SK-N-SH (cell line): ENCODE data around the gene C1orf232. TPM values are rescaled to one million over a fixed set of nuclear protein-coding genes. Genes with fewer than 3 reads are reported as not detected.

Experiments
- CTCF ChIA-PET: fragments of 300-600, 350-600 bp; formaldehyde crosslinking; extraction: SDS; loops from one replicate; lab custom pipeline; 2021; lab: Yijun Ruan, JAX
- POLR2A ChIA-PET: fragments of 350-600 bp; sonication (Branson Sonifier 250); formaldehyde crosslinking; extraction: SDS; loops from one replicate; lab custom pipeline; 2020; ENCODE audit warnings: antibody characterized with exemption, inconsistent platforms; lab: Yijun Ruan, JAX
- DNase-seq: peaks from one replicate; pipeline ENCODE4 v3.0.0; 2012
- H2AFZ ChIP-seq: fragments of 200-600 bp; sonication (generic); 2 replicates; pipeline ENCODE4 v1.8.1; 2016; ENCODE audit warnings: antibody characterized with exemption, mild to moderate bottlenecking, low read depth
- H3F3A ChIP-seq: fragments of 200-600 bp; sonication (generic); replicated peaks from 2 replicates; pipeline ENCODE3; 2016; ENCODE audit warnings: antibody characterized with exemption, mild to moderate bottlenecking; ENCODE audit not compliant: insufficient read depth
- H3K27ac ChIP-seq, 2 experiments: fragments of 200-500 bp in 1 of 2; fragments of 200-600 bp in 1 of 2; sonication (Bioruptor generic) in 1 of 2; sonication (generic), shearing (Covaris generic) in 1 of 2; 2 replicates each; pipeline versions ENCODE4 v1.5.1 to v1.6.1; 2014 to 2016; ENCODE audit warnings: low read depth in 2 of 2, inconsistent platforms in 1 of 2, low read length in 1 of 2, mild to moderate bottlenecking in 1 of 2, mixed read lengths in 1 of 2
- H3K27me3 ChIP-seq: fragments of 200-600 bp; sonication (generic), shearing (Covaris generic); 2 replicates; pipeline ENCODE4 v1.6.1; 2016; ENCODE audit warnings: mixed run types; ENCODE audit not compliant: insufficient read depth
- H3K36me3 ChIP-seq, 2 experiments: fragments of 200-500 bp in 1 of 2; fragments of 200-600 bp in 1 of 2; sonication (Bioruptor generic) in 1 of 2; sonication (generic) in 1 of 2; replicated peaks in 1 of 2; 2 replicates each; pipeline versions ENCODE3 to v1.5.1; 2014 to 2016; ENCODE audit warnings: low read length in 1 of 2, mild to moderate bottlenecking in 1 of 2; ENCODE audit not compliant: insufficient read depth in 2 of 2, control insufficient read depth in 1 of 2
- H3K4me1 ChIP-seq, 2 experiments: fragments of 200-500 bp in 1 of 2; fragments of 200-600 bp in 1 of 2; sonication (Bioruptor generic) in 1 of 2; sonication (generic), shearing (Covaris generic) in 1 of 2; 2 replicates each; pipeline versions ENCODE4 v1.5.1 to v1.6.1; 2014 to 2016; ENCODE audit warnings: low read depth in 1 of 2, low read length in 1 of 2, mixed run types in 1 of 2; ENCODE audit not compliant: insufficient read depth in 2 of 2, control insufficient read depth in 1 of 2
- H3K4me2 ChIP-seq: fragments of 200-600 bp; sonication (generic), shearing (Covaris generic); 2 replicates; pipeline ENCODE4 v1.6.1; 2017; ENCODE audit warnings: mixed run types
- H3K4me3 ChIP-seq, 2 experiments: fragments of 200-500 bp in 1 of 2; fragments of 200-600 bp in 1 of 2; sonication (Bioruptor generic) in 1 of 2; sonication (generic), shearing (Covaris generic) in 1 of 2; 2 replicates each; pipeline versions ENCODE4 v1.5.1 to v1.8.1; 2014 to 2016; ENCODE audit warnings: low read depth in 2 of 2, inconsistent platforms in 1 of 2, low read length in 1 of 2, mild to moderate bottlenecking in 1 of 2, mixed read lengths in 1 of 2, moderate library complexity in 1 of 2
- H3K79me2 ChIP-seq: fragments of 200-600 bp; sonication (generic); 2 replicates; pipeline ENCODE4 v1.8.1; 2017; ENCODE audit warnings: mild to moderate bottlenecking; ENCODE audit not compliant: insufficient read depth
- H3K9ac ChIP-seq: fragments of 200-600 bp; sonication (generic); 2 replicates; pipeline ENCODE4 v1.6.1; 2017; ENCODE audit warnings: mixed run types
- H3K9me2 ChIP-seq: fragments of 200-600 bp; sonication (generic); 2 replicates; pipeline ENCODE4 v1.6.1; 2017; ENCODE audit warnings: mixed run types
- H3K9me3 ChIP-seq: fragments of 200-600 bp; sonication (generic); 2 replicates; pipeline ENCODE4 v1.6.1; 2017; ENCODE audit warnings: mixed run types, mild to moderate bottlenecking, moderate library complexity
- H4K20me1 ChIP-seq: fragments of 200-600 bp; sonication (generic); 2 replicates; pipeline ENCODE4 v1.6.1; 2017; ENCODE audit warnings: mild to moderate bottlenecking, mixed run types; ENCODE audit not compliant: insufficient read depth
- CHD2 ChIP-seq: fragments of 150-350 bp; IDR thresholded peaks from 2 replicates; pipeline ENCODE4 v1.6.1; 2018; ENCODE audit warnings: low read length; ENCODE audit not compliant: partially characterized antibody
- EZH2phosphoT487 ChIP-seq: fragments of 200-600 bp; sonication (generic); IDR thresholded peaks from 2 replicates; pipeline ENCODE4 v1.6.1; 2017; ENCODE audit warnings: low read depth, mixed run types, mild to moderate bottlenecking, antibody characterized with exemption, moderate library complexity, borderline replicate concordance
- FOXJ3 ChIP-seq: sonication (generic); formaldehyde crosslinking; IDR thresholded peaks from 2 replicates; pipeline ENCODE4 v1.5.1; 2020; ENCODE audit warnings: mild to moderate bottlenecking, missing genetic modification reagents
- FOXM1 ChIP-seq: IDR thresholded peaks from 2 replicates; pipeline ENCODE4 v1.4.0; 2012; ENCODE audit warnings: low read depth, mild to moderate bottlenecking
- JUND ChIP-seq: IDR thresholded peaks from 2 replicates; pipeline ENCODE4 v1.4.0; 2012
- NRF1 ChIP-seq: IDR thresholded peaks from 2 replicates; pipeline ENCODE4 v1.6.1; 2012; ENCODE audit warnings: low read depth, mild to moderate bottlenecking, low read length
- PBX3 ChIP-seq: IDR thresholded peaks from 2 replicates; pipeline ENCODE4; 2012
- POLR2AphosphoS5 ChIP-seq: IDR thresholded peaks from 2 replicates; pipeline ENCODE4 v1.6.1; 2012; ENCODE audit warnings: low read depth, low read length
- RAD21 ChIP-seq: IDR thresholded peaks from 2 replicates; pipeline ENCODE4 v1.6.1; 2012; ENCODE audit warnings: mild to moderate bottlenecking, low read length
- RCOR1 ChIP-seq: fragments of 150-350 bp; IDR thresholded peaks from 2 replicates; pipeline ENCODE4 v1.6.1; 2017; ENCODE audit warnings: antibody characterized with exemption, low read length
- RFX5 ChIP-seq: IDR thresholded peaks from 2 replicates; pipeline ENCODE4 v1.6.1; 2012; ENCODE audit warnings: mild to moderate bottlenecking, improper control_type of control experiment, low read length
- SIN3A ChIP-seq: IDR thresholded peaks from 2 replicates; pipeline ENCODE4 v1.6.1; 2012; ENCODE audit warnings: low read depth, mild to moderate bottlenecking, low read length, moderate library complexity, borderline replicate concordance
- SMC3 ChIP-seq: IDR thresholded peaks from 2 replicates; pipeline ENCODE4 v1.6.1; 2012; ENCODE audit warnings: low read depth, low read length, improper control_type of control experiment
- WGBS: methylation state at CpG from one replicate; pipeline ENCODE4 v1.1.6; 2017; ENCODE audit warnings: low lambda C conversion rate; 5-methylcytosine and 5-hydroxymethylcytosine counted together
- polyA plus RNA-seq, 3 experiments: library from polyadenylated mRNA; depleted of rRNA; stranded (reverse); fragments of >200 nt; gene quantifications; 2 replicates each; pipeline ENCODE4 v1.2.3, GENCODE V29; 2012
- TF ChIP-seq, protein P1 (sequence below): IDR thresholded peaks from 2 replicates; pipeline ENCODE4 v1.4.0; 2012; ENCODE audit warnings: low read depth, borderline replicate concordance
- TF ChIP-seq, protein P2 (sequence below): fragments of 150-350 bp; IDR thresholded peaks from 2 replicates; pipeline ENCODE4 v1.6.1; 2016; ENCODE audit warnings: mild to moderate bottlenecking, low read depth, low read length

Gene C1orf232
- polyA plus RNA-seq, 1 of the 3 experiments (the other 2 are of a cell fraction), result not detected

- Histone ChIP-seq H3K79me2 (no peaks in the 10 kb centered on the region), H3K9me2 (no peaks in the 10 kb centered on the region), H3K36me3 (no peaks in the 10 kb centered on the region), H3K4me2 (peak overlapping the region; percentile 33; the same call in 1 of the 2 replicates), H3K27ac (no peak overlapping the region), H3K4me3 (peak overlapping the region in 1 of 2 experiments; percentile 7; a peak in 1 of 4 replicates), H3K9ac (no peak overlapping the region), H3F3A (no peaks in the 10 kb centered on the region), H2AFZ (no peak overlapping the region), H3K27me3 (no peaks in the 10 kb centered on the region), H3K9me3 (no peaks in the 10 kb centered on the region), H4K20me1 (no peaks in the 10 kb centered on the region), H3K4me1 (peaks cover 2 to 24% of the 10 kb centered on the region in 2 experiments; a peak in 1 of 4 replicates)
- ChIA-PET CTCF (interaction anchor here (1.1 to 13.7 kb wide), 8 partner anchors 8 to 160 kb away, joined by 3 to 131 read pairs (median 8); partner anchors contain the start of genes CEP85 and ZNF593), POLR2A (interaction anchor here (1.5 kb wide), 1 partner anchor 50 kb away, joined by 3 read pairs; the partner anchor contains the start of gene PDIK1L)
- 21% methylated on average over 15 of the region's 98 CpGs for WGBS
- TF ChIP-seq EZH2phosphoT487, result no peak
- TF ChIP-seq, protein P1, sequence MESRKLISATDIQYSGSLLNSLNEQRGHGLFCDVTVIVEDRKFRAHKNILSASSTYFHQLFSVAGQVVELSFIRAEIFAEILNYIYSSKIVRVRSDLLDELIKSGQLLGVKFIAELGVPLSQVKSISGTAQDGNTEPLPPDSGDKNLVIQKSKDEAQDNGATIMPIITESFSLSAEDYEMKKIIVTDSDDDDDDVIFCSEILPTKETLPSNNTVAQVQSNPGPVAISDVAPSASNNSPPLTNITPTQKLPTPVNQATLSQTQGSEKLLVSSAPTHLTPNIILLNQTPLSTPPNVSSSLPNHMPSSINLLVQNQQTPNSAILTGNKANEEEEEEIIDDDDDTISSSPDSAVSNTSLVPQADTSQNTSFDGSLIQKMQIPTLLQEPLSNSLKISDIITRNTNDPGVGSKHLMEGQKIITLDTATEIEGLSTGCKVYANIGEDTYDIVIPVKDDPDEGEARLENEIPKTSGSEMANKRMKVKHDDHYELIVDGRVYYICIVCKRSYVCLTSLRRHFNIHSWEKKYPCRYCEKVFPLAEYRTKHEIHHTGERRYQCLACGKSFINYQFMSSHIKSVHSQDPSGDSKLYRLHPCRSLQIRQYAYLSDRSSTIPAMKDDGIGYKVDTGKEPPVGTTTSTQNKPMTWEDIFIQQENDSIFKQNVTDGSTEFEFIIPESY, result no peak
- peak; percentile 89 for DNase-seq
Measured at GRCh38 chr1:26161415-26162219, 7.1 kb downstream of the C1orf232 start.

DNA sequence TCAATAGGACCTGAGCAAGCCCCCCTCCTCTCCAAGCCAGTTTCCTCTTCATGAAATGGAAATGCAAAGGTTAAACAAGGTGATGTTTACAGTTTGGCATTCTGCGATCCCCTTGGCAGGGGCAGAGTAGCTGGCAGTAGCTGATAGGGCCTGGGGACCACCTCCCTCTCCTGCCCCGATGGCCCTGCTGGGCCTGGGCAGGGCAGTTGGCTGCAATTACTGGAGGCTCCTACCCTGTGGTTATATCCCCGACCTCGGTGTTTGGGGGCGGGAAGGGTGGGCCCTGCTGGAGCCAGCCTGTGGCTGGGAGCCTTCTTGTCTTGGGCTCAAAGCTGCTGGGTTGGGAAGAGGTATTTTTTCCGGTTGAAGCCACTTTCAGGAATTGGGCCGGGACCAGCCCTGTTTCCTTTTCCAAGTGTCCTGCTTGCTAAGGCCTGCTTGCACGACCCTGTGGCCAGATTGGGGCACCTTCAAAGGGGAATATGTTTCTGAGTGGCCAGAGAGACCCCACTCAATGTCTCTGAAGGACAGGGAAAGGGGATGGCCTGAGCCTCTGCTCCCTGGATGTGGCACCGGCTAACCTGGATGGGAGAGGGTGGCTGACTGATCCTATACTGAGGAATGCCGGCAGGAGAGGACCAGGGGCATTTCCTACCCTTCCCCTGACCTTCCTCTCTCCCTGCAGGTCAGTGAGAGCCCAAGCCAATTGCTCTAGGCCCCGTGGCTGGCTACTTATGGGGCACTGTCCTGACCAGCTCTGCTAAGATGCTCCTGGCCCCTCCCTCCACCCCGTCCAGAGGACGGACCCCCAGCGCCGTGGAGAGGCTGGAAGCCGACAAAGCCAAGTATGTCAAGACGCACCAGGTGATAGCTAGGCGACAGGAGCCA, 8.0 kb downstream of the C1orf232 start:
- Histone ChIP-seq H3F3A (no peaks in the 10 kb centered on the region), H3K27me3 (no peaks in the 10 kb centered on the region), H3K9ac (no peak overlapping the region), H3K27ac (no peak overlapping the region), H3K4me2 (no peak overlapping the region), H3K4me1 (peaks cover 6 to 32% of the 10 kb centered on the region in 2 experiments; a peak in 1 of 4 replicates), H2AFZ (no peak overlapping the region), H4K20me1 (no peaks in the 10 kb centered on the region), H3K4me3 (no peak overlapping the region), H3K36me3 (no peaks in the 10 kb centered on the region), H3K9me2 (no peaks in the 10 kb centered on the region), H3K79me2 (no peaks in the 10 kb centered on the region), H3K9me3 (no peaks in the 10 kb centered on the region)
- TF ChIP-seq SIN3A (no peak), FOXM1 (no peak), RFX5 (no peak), FOXJ3 (CRISPR knock-in tag) (no peak), SMC3 (no peak), NRF1 (no peak), RAD21 (no peak), JUND (no peak), CHD2 (no peak), POLR2AphosphoS5 (no peak), PBX3 (no peak), RCOR1 (no peak)
- TF ChIP-seq, protein P2, sequence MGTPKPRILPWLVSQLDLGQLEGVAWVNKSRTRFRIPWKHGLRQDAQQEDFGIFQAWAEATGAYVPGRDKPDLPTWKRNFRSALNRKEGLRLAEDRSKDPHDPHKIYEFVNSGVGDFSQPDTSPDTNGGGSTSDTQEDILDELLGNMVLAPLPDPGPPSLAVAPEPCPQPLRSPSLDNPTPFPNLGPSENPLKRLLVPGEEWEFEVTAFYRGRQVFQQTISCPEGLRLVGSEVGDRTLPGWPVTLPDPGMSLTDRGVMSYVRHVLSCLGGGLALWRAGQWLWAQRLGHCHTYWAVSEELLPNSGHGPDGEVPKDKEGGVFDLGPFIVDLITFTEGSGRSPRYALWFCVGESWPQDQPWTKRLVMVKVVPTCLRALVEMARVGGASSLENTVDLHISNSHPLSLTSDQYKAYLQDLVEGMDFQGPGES, result no peak
- DNase-seq, result no peak
- POLR2A ChIA-PET, result interaction anchor here (0.7 to 1.5 kb wide), 2 partner anchors 49 to 73 kb away, joined by 3 read pairs; partner anchors contain the start of genes CEP85 and PDIK1L
- CTCF ChIA-PET, result interaction anchor here (1.0 to 13.7 kb wide), 8 partner anchors 9 to 161 kb away, joined by 3 to 131 read pairs (median 5); partner anchors contain the start of genes CEP85 and ZNF593
- 82% methylated on average over 3 of the region's 18 CpGs for WGBS
